ENCODE results near the gene CDH2.

The CDH2 gene

DNA sequence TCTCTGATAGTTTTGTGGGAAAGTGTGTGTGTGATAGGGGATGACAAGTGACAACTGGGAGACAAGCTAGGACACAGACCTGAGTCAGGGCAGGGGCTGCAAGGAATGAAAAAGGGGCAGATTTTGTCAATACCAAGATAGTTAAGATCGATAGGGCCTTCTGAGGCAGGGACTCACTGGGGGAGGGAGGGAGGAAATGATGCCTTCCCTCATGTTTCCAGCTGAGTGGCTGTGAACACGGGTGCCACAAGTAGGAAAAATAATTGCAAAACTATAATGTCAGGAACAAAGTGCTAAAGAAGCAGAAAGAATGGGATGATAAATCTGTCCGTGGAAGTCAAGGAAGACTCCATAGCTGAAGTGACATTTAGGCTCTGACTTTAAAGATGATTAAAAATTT lies 24.2 kb downstream of the CDH2 start:
- Histone ChIP-seq H3K9me3 (ENCODE audit: control insufficient read depth in 2 of 2, low read length in 2 of 2) (no peaks in the 10 kb centered on the region), H3K4me1 (ENCODE audit: control insufficient read depth in 2 of 2, insufficient read depth in 2 of 2, low read length in 2 of 2) (no peaks in the 10 kb centered on the region), H3K27ac (ENCODE audit: low read depth in 2 of 2, low read length in 2 of 2) (no peak overlapping the region), H3K9ac (ENCODE audit: low read depth in 1 of 2, low read length in 2 of 2) (no peak overlapping the region), H3K36me3 (ENCODE audit: control insufficient read depth in 2 of 2, insufficient read depth in 2 of 2, low read length in 2 of 2) (no peaks in the 10 kb centered on the region), H3K27me3 (ENCODE audit: control insufficient read depth in 2 of 2, insufficient read depth in 2 of 2, low read length in 2 of 2) (no peaks in the 10 kb centered on the region), H3K4me3 (ENCODE audit: low read length in 2 of 2) (no peak overlapping the region)

DNA sequence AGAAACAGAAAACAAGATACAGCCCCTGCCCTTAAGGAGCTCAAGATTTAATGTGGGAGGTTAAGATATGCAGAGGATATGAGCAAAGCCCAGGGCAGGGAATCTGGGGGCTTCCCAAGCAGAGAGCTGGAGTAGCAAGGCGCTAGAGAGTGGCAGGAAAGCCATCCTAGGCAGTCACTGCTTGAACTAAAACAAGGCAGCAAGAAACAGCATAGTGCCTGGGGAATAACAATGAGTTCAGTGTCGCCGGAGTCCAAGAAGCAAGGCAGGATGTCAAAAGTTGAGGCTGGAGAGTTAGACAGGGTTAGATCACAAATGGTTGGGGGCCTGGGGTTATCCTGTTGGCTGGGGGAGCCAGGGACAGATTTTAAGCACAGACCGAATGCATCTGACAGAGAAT lies 24.6 kb downstream of the CDH2 start:
- H3K4me3 ChIP-seq (ENCODE audit: low read length in 2 of 2) = no peak overlapping the region
- H3K27me3 ChIP-seq (ENCODE audit: control insufficient read depth in 2 of 2, insufficient read depth in 2 of 2, low read length in 2 of 2) = no peaks in the 10 kb centered on the region
- H3K4me1 ChIP-seq (ENCODE audit: control insufficient read depth in 2 of 2, insufficient read depth in 2 of 2, low read length in 2 of 2) = no peaks in the 10 kb centered on the region
- H3K9ac ChIP-seq (ENCODE audit: low read depth in 1 of 2, low read length in 2 of 2) = no peak overlapping the region
- H3K9me3 ChIP-seq (ENCODE audit: control insufficient read depth in 2 of 2, low read length in 2 of 2) = no peaks in the 10 kb centered on the region
- H3K27ac ChIP-seq (ENCODE audit: low read depth in 2 of 2, low read length in 2 of 2) = no peak overlapping the region
- H3K36me3 ChIP-seq (ENCODE audit: control insufficient read depth in 2 of 2, insufficient read depth in 2 of 2, low read length in 2 of 2) = no peaks in the 10 kb centered on the region

DNA sequence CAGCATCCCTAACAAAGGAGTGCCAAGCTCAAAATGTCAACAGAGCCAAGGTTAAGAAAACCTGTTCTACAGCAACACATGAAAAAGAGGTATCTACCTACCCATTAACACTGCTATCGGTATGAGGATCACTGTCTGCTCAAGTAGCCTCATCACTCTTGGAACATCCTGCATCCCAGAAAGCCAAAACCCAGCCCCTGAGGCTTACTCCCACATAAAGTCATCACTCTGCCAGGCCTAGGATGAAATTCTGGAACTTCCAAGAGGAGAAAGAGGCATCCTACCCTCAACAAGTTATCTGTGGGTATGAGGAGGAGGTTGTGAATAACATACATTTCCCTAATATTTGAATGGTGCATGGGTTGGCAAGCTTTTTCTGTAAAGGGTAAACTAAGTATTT lies 25.5 kb downstream of the CDH2 start:
- H3K27me3 ChIP-seq (ENCODE audit: control insufficient read depth in 2 of 2, insufficient read depth in 2 of 2, low read length in 2 of 2) = no peaks in the 10 kb centered on the region
- no peaks in the 10 kb centered on the region for H3K4me1 ChIP-seq (ENCODE audit: control insufficient read depth in 2 of 2, insufficient read depth in 2 of 2, low read length in 2 of 2)
- H3K9ac ChIP-seq (ENCODE audit: low read depth in 1 of 2, low read length in 2 of 2) = no peak overlapping the region
- H3K36me3 ChIP-seq (ENCODE audit: control insufficient read depth in 2 of 2, insufficient read depth in 2 of 2, low read length in 2 of 2) = no peaks in the 10 kb centered on the region
- H3K4me3 ChIP-seq (ENCODE audit: low read length in 2 of 2) = no peak overlapping the region
- no peaks in the 10 kb centered on the region for H3K9me3 ChIP-seq (ENCODE audit: control insufficient read depth in 2 of 2, low read length in 2 of 2)
- H3K27ac ChIP-seq (ENCODE audit: low read depth in 2 of 2, low read length in 2 of 2) = no peak overlapping the region

DNA sequence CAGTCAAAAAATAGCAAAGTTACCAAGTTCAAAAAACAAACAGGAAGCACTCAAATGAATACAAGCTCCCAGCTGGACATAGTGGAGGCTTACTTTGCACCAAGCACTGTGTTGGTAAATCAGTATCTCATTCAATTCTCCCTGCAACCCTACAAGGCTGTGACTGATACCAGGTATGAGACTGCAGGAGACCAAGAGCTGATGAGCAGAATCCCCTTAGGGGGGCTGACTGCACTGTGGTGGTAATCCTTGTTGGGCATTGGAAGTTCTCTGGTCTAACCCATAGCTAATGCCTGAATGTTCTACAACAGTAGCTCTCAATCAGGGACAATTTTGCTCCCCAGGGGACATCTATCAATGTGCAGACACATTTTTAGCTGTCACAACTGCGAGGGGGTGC lies 26.0 kb downstream of the CDH2 start:
- H3K4me3 ChIP-seq (ENCODE audit: low read length in 2 of 2) = no peak overlapping the region
- H3K4me1 ChIP-seq (ENCODE audit: control insufficient read depth in 2 of 2, insufficient read depth in 2 of 2, low read length in 2 of 2) = no peaks in the 10 kb centered on the region
- no peak overlapping the region for H3K27ac ChIP-seq (ENCODE audit: low read depth in 2 of 2, low read length in 2 of 2)
- H3K27me3 ChIP-seq (ENCODE audit: control insufficient read depth in 2 of 2, insufficient read depth in 2 of 2, low read length in 2 of 2) = no peaks in the 10 kb centered on the region
- no peaks in the 10 kb centered on the region for H3K9me3 ChIP-seq (ENCODE audit: control insufficient read depth in 2 of 2, low read length in 2 of 2)
- H3K36me3 ChIP-seq (ENCODE audit: control insufficient read depth in 2 of 2, insufficient read depth in 2 of 2, low read length in 2 of 2) = no peaks in the 10 kb centered on the region
- no peak overlapping the region for H3K9ac ChIP-seq (ENCODE audit: low read depth in 1 of 2, low read length in 2 of 2)

DNA sequence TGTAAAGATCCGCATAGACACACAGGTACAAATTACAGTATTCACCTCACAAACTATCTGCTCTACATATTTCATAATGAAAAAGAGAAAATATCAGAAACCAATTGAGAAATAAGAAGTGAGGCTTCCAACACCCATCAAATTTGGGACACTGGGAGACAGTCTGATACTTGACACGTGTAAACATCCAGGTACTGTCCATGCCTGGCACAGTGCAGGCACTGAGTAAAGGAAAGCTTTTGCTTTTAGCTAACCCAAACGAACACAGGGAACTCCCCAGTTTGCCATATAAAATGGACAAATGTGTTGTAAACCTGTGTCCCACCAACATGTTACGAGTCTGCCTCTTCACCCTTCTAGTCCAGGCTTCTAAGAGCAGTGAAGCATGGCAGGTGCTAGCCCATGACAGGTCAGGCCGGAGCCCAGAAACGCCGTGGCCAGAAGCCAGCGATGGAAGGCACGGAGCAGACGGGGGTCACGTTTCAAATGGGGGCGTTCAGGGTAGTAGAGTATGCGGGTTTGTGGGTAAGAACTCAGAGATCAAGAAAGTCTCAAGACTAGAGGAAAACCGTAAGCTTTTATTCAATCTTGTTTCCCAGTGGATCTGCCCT lies 27.0 kb downstream of the CDH2 start:
- no peaks in the 10 kb centered on the region for H3K36me3 ChIP-seq (ENCODE audit: control insufficient read depth in 2 of 2, insufficient read depth in 2 of 2, low read length in 2 of 2)
- H3K9me3 ChIP-seq (ENCODE audit: control insufficient read depth in 2 of 2, low read length in 2 of 2) = no peaks in the 10 kb centered on the region
- H3K27ac ChIP-seq (ENCODE audit: low read depth in 2 of 2, low read length in 2 of 2) = no peak overlapping the region
- no peaks in the 10 kb centered on the region for H3K27me3 ChIP-seq (ENCODE audit: control insufficient read depth in 2 of 2, insufficient read depth in 2 of 2, low read length in 2 of 2)
- no peak overlapping the region for H3K4me3 ChIP-seq (ENCODE audit: low read length in 2 of 2)
- no peaks in the 10 kb centered on the region for H3K4me1 ChIP-seq (ENCODE audit: control insufficient read depth in 2 of 2, insufficient read depth in 2 of 2, low read length in 2 of 2)
- no peak overlapping the region for H3K9ac ChIP-seq (ENCODE audit: low read depth in 1 of 2, low read length in 2 of 2)

DNA sequence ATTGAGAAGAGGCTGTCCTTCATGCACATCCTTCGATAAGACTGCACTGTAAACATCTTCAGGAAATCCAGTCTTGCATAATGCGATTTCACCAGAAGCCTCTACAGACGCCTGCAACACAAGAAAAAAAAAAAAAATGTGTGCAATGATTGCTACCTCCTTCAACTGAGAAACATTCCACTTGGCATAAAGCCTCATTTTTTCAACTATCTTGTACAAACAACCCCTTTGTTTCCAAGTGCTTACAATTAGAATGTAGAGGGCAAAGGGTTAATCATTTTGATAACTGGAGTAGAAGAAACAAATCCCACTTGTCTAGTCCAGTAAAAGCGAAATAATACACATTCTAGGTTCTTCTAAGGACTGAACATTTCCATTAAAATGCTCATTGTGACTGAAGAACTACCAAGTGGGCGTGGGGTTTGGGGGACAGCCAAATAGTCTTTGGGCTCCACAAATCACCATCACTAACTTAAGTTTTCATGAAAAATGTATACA lies 29.2 kb downstream of the CDH2 start:
- Histone ChIP-seq H3K27ac (ENCODE audit: low read depth in 2 of 2, low read length in 2 of 2) (no peak overlapping the region), H3K9me3 (ENCODE audit: control insufficient read depth in 2 of 2, low read length in 2 of 2) (no peaks in the 10 kb centered on the region), H3K36me3 (ENCODE audit: control insufficient read depth in 2 of 2, insufficient read depth in 2 of 2, low read length in 2 of 2) (no peaks in the 10 kb centered on the region), H3K9ac (ENCODE audit: low read depth in 1 of 2, low read length in 2 of 2) (no peak overlapping the region), H3K4me1 (ENCODE audit: control insufficient read depth in 2 of 2, insufficient read depth in 2 of 2, low read length in 2 of 2) (no peaks in the 10 kb centered on the region), H3K27me3 (ENCODE audit: control insufficient read depth in 2 of 2, insufficient read depth in 2 of 2, low read length in 2 of 2) (no peaks in the 10 kb centered on the region), H3K4me3 (ENCODE audit: low read length in 2 of 2) (no peak overlapping the region)

DNA sequence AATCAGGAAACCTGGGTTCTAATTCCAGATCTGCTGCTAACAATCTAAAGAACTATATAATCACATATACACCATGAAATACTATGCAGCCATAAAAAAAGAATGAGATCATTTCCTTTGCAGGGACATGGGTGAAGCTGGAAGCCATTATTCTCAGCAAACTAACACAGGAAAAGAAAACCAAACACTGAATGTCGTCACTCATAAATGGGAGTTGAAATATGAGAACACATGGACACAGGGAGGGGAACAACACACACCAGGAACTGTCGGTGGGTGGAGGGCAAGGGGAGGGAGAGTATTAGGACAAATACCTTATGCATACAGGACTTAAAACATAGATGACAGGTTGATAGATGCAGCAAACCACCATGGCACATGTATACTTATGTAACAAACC lies 33.2 kb downstream of the CDH2 start:
- Histone ChIP-seq H3K27me3 (ENCODE audit: control insufficient read depth in 2 of 2, insufficient read depth in 2 of 2, low read length in 2 of 2) (no peaks in the 10 kb centered on the region), H3K9me3 (ENCODE audit: control insufficient read depth in 2 of 2, low read length in 2 of 2) (no peaks in the 10 kb centered on the region), H3K9ac (ENCODE audit: low read depth in 1 of 2, low read length in 2 of 2) (no peak overlapping the region), H3K4me3 (ENCODE audit: low read length in 2 of 2) (no peak overlapping the region), H3K4me1 (ENCODE audit: control insufficient read depth in 2 of 2, insufficient read depth in 2 of 2, low read length in 2 of 2) (no peaks in the 10 kb centered on the region), H3K36me3 (ENCODE audit: control insufficient read depth in 2 of 2, insufficient read depth in 2 of 2, low read length in 2 of 2) (no peaks in the 10 kb centered on the region), H3K27ac (ENCODE audit: low read depth in 2 of 2, low read length in 2 of 2) (no peak overlapping the region)

DNA sequence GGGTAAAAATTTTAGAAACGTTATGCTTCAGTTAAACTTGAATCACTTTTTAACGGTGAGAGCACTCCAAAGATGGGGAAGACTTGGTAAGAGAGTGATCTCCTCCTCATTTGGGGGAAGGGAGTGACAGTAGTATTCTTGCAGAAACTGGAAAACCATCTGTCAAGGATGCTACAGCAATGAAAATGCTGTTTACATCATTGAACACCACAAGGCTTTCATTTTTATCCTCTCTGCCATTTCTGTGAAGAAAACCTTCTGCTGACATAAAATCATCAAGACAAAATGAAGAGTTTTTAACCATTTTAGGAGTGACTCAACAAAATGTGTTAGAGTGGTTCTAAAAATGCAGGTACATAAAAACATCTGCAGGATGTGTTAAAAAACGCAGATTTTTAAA lies 38.1 kb downstream of the CDH2 start:
- Histone ChIP-seq H3K27me3 (ENCODE audit: control insufficient read depth in 2 of 2, insufficient read depth in 2 of 2, low read length in 2 of 2) (no peaks in the 10 kb centered on the region), H3K9ac (ENCODE audit: low read depth in 1 of 2, low read length in 2 of 2) (no peak overlapping the region), H3K4me3 (ENCODE audit: low read length in 2 of 2) (no peak overlapping the region), H3K27ac (ENCODE audit: low read depth in 2 of 2, low read length in 2 of 2) (no peak overlapping the region), H3K4me1 (ENCODE audit: control insufficient read depth in 2 of 2, insufficient read depth in 2 of 2, low read length in 2 of 2) (no peaks in the 10 kb centered on the region), H3K9me3 (ENCODE audit: control insufficient read depth in 2 of 2, low read length in 2 of 2) (no peaks in the 10 kb centered on the region), H3K36me3 (ENCODE audit: control insufficient read depth in 2 of 2, insufficient read depth in 2 of 2, low read length in 2 of 2) (no peaks in the 10 kb centered on the region)

DNA sequence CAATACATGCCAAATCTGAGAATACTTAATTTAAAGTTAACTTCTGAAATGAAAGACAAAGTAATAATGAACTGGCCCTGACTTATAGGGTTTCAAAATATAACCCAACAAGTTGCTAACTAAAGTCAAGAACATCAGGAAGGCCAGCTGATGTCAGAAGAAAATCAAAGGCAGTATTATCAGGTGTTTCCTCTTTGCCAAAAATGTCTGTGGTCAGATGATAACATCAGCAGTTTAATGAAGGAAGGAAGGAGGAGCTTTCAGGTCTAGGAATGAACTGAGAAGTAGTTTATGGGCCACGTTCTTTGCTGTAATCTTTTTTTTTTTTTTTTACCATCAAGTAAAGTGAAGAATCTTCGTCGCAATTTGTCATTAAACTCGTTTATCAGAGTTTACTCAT lies 40.9 kb downstream of the CDH2 start:
- Histone ChIP-seq H3K9me3 (ENCODE audit: control insufficient read depth in 2 of 2, low read length in 2 of 2) (no peaks in the 10 kb centered on the region), H3K4me3 (ENCODE audit: low read length in 2 of 2) (no peak overlapping the region), H3K9ac (ENCODE audit: low read depth in 1 of 2, low read length in 2 of 2) (no peak overlapping the region), H3K27ac (ENCODE audit: low read depth in 2 of 2, low read length in 2 of 2) (no peak overlapping the region), H3K36me3 (ENCODE audit: control insufficient read depth in 2 of 2, insufficient read depth in 2 of 2, low read length in 2 of 2) (no peaks in the 10 kb centered on the region), H3K27me3 (ENCODE audit: control insufficient read depth in 2 of 2, insufficient read depth in 2 of 2, low read length in 2 of 2) (no peaks in the 10 kb centered on the region), H3K4me1 (ENCODE audit: control insufficient read depth in 2 of 2, insufficient read depth in 2 of 2, low read length in 2 of 2) (no peaks in the 10 kb centered on the region)

DNA sequence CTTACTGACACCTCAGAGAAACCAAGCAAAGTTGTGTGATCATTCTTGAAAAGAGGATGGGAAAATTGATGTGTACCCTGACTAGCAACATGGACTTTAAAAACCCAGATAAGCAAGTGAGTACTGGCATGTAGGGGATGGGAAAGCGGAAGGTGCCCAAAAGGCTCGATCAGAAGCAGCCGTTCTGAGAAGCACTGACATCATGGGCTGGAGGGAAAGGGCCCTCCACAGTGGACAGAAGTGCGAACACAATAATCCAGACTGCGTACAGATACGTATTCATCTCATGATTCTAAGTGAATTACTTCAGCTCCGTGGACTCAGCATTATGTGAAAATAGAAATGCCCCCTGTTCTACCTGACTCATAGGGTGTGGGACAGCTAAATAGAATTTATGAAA lies 42.2 kb downstream of the CDH2 start:
- H3K27ac ChIP-seq (ENCODE audit: low read depth in 2 of 2, low read length in 2 of 2) = no peak overlapping the region
- no peaks in the 10 kb centered on the region for H3K4me1 ChIP-seq (ENCODE audit: control insufficient read depth in 2 of 2, insufficient read depth in 2 of 2, low read length in 2 of 2)
- H3K27me3 ChIP-seq (ENCODE audit: control insufficient read depth in 2 of 2, insufficient read depth in 2 of 2, low read length in 2 of 2) = no peaks in the 10 kb centered on the region
- no peaks in the 10 kb centered on the region for H3K36me3 ChIP-seq (ENCODE audit: control insufficient read depth in 2 of 2, insufficient read depth in 2 of 2, low read length in 2 of 2)
- no peaks in the 10 kb centered on the region for H3K9me3 ChIP-seq (ENCODE audit: control insufficient read depth in 2 of 2, low read length in 2 of 2)
- H3K9ac ChIP-seq (ENCODE audit: low read depth in 1 of 2, low read length in 2 of 2) = no peak overlapping the region
- H3K4me3 ChIP-seq (ENCODE audit: low read length in 2 of 2) = no peak overlapping the region

DNA sequence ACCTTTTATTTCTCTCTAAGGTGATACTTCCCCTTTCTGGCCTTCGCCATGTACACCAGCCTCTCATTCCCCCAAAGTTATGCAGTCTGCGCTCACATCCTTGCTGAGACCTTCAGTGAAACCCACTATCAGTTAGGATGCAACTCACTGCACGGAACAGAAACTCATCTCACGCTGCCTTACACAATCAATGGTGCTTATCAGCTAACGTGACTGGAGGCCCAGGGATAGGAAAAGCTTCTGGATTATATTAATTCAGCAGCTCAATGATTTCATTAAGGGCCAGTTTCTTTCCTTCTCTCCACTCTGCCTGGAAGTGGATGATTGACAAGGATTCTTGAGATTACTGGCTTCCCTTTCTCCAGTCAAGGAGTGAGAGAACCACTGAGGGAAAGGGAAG lies 44.8 kb downstream of the CDH2 start:
- Histone ChIP-seq H3K4me1 (ENCODE audit: control insufficient read depth in 2 of 2, insufficient read depth in 2 of 2, low read length in 2 of 2) (no peaks in the 10 kb centered on the region), H3K36me3 (ENCODE audit: control insufficient read depth in 2 of 2, insufficient read depth in 2 of 2, low read length in 2 of 2) (no peaks in the 10 kb centered on the region)

More for the DNA sequence above, 44.8 kb downstream of the CDH2 start:
- H3K9ac ChIP-seq (ENCODE audit: low read depth in 1 of 2, low read length in 2 of 2) = no peak overlapping the region
- no peak overlapping the region for H3K4me3 ChIP-seq (ENCODE audit: low read length in 2 of 2)
- H3K27ac ChIP-seq (ENCODE audit: low read depth in 2 of 2, low read length in 2 of 2) = no peak overlapping the region
- H3K9me3 ChIP-seq (ENCODE audit: control insufficient read depth in 2 of 2, low read length in 2 of 2) = no peaks in the 10 kb centered on the region
- H3K27me3 ChIP-seq (ENCODE audit: control insufficient read depth in 2 of 2, insufficient read depth in 2 of 2, low read length in 2 of 2) = no peaks in the 10 kb centered on the region
